IPS-NIHi7 (cell line): ENCODE results near the gene GEN1.

ENCODE experiments used
- DNase-seq: peaks from one replicate; pipeline ENCODE4 v3.0.0; 2012; ENCODE audit warnings: mixed read lengths; ENCODE audit errors: extremely low spot score

GEN1 gene

GRCh38 chr2:17753803-17754663, at the start of gene GEN1, which contains the start of gene SMC6:
TSS of gene GEN1 (plus strand) at chr2:17754138. CDS start at chr2:17759944, 5,806 bp downstream.
TSS of gene SMC6 (minus strand) at chr2:17753810. CDS start at chr2:17745946, 7,864 bp downstream.
- DNase-seq: peak; percentile 94

GRCh38 chr2:17706845-17707244, 47.1 kb upstream of the GEN1 start:
- no peak for DNase-seq

GRCh38 chr2:17708501-17708900, 45.4 kb upstream of the GEN1 start:
- no peak for DNase-seq

- no peak for DNase-seq
These were observed 44.0 kb upstream of the GEN1 start for GRCh38 chr2:17709897-17710296.

- DNase-seq: no peak
These were observed 43.2 kb upstream of the GEN1 start for GRCh38 chr2:17710547-17711248.

- DNase-seq: no peak
These were observed 40.6 kb upstream of the GEN1 start for GRCh38 chr2:17713291-17713690.

GRCh38 chr2:17717666-17718065, 36.3 kb upstream of the GEN1 start:
- no peak for DNase-seq

- no peak for DNase-seq
These were observed 35.2 kb upstream of the GEN1 start for GRCh38 chr2:17718689-17719088.

GRCh38 chr2:17719562-17720371, 34.2 kb upstream of the GEN1 start:
- DNase-seq: peak; percentile 35

- no peak for DNase-seq
These were observed 25.7 kb upstream of the GEN1 start for GRCh38 chr2:17728210-17728609.

GRCh38 chr2:17729880-17730279, 24.1 kb upstream of the GEN1 start:
- DNase-seq: no peak

GRCh38 chr2:17733599-17733998, 20.3 kb upstream of the GEN1 start:
- no peak for DNase-seq

GRCh38 chr2:17735864-17736263, 18.1 kb upstream of the GEN1 start:
- DNase-seq: no peak

- DNase-seq: no peak
These were observed 16.9 kb upstream of the GEN1 start for GRCh38 chr2:17736989-17737388.

- no peak for DNase-seq
These were observed 13.7 kb upstream of the GEN1 start for GRCh38 chr2:17740203-17740602.

GRCh38 chr2:17747684-17748452, 6.1 kb upstream of the GEN1 start:
- DNase-seq: peak; percentile 57

- DNase-seq: no peak
These were observed 5.2 kb upstream of the GEN1 start for GRCh38 chr2:17748745-17749144.

GRCh38 chr2:17749753-17750438, 4.0 kb upstream of the GEN1 start:
- no peak for DNase-seq

- no peak for DNase-seq
These were observed 1.7 kb upstream of the GEN1 start for GRCh38 chr2:17752246-17752645.

GRCh38 chr2:17752892-17753802, 791 bp upstream of the GEN1 start:
- DNase-seq: peak; percentile 52
